ENCODE results near the gene HSPA1L.
"Not testable (repeated sequence)": the region's sequence is repeated elsewhere in the genome, so short reads cannot be mapped to it uniquely, and the experiment has no call there.

HSPA1L gene

DNA sequence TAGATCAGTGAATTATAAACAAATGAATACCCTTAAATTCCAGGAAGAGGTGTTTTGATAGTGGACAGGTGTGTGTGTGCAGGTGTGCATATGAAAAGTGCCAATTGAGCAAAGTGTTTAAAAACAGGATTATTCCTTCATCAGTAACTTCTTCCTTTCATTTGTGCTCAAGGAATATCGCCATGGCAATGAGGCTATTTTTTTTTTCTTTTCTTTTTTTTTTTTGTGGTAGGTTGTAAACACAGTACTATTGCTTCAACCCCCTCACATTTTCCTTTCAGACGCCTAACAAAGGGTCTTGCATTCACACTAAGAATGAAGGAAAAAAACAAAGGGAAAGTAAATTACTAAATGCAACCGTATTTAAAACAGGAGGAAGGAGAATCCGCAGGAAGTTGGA, 10.5 kb upstream of the HSPA1L start:
- TF ChIP-seq CTCF (IDR thresholded peaks at IDR 0.05) (no peak), ZFX (IDR thresholded peaks at IDR 0.05; ENCODE audit: borderline replicate concordance) (no peak)
- peak overlapping the region; percentile 99 for H3K27ac ChIP-seq

DNA sequence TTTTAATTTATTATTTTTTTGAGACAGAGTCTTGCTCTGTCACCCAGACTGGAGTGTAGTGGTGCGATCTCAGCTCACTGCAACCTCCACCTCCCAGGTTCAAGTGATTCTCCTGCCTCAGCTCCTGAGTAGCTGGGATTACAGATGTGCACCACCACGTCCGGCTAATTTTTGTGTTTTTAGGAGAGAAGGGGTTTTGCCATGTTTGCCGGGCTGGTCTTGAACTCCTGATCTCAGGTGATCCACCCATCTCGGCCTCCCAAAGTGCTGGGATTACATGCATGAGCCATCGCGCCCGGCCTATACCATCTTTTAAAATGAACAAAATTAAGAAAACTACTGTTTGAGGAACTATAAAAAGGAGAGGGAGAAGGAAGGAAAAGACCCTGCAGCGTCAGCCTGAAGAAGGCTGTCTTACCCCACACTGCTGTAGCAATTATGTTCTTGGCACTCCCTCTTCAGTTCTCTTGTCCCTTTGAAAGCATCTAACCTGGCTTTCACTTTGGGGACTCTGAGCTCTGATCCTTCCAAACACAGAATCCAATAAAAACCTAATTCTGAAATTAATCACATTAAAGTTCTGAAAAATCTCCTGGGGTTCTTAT, 8.6 kb upstream of the HSPA1L start:
- not testable (repeated sequence) for H3K27ac ChIP-seq

DNA sequence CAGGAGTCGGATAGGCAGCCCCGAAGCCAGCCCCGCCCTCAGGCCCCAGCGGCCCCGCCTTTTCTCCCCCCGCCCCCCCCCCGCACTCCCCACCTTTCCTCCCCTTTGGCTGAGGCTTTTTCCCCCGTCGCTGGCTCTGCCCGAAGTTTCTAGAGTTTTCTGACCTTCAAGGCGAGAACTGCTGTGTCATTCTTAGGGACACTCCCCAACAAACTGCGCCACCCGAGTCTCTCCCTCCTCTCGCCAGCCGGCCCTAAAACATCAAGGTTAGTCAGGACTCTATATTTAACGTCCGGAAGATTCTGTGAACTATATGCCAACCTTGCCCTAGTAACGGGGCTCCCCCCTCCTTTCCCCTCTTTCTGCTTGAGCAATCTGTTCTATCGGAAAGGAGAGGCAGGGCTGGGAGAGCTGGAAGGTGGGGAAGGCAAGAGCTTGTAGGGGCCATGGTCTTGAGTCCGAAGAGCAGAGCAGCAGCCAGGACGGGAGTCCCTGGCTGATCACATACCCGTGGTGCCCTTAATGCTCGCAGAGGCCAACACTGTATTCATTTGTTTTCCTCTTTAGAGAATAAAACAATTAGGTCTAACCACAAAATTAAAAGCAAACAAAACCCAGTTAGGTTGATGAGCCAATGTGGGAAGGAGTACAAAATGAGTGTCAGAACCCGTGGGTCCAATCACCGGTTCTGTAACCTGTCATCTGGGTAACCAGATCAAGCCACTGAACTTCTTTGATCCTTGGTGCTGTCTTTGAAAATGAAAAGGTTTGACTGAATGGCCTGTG, 7.1 kb upstream of the HSPA1L start:
- peak overlapping the region; percentile 9; the same call in 1 of the 2 replicates for H3K27ac ChIP-seq
- TF ChIP-seq ZFX (IDR thresholded peaks at IDR 0.05; ENCODE audit: borderline replicate concordance) = no peak
- TF ChIP-seq CTCF (IDR thresholded peaks at IDR 0.05) = no peak

DNA sequence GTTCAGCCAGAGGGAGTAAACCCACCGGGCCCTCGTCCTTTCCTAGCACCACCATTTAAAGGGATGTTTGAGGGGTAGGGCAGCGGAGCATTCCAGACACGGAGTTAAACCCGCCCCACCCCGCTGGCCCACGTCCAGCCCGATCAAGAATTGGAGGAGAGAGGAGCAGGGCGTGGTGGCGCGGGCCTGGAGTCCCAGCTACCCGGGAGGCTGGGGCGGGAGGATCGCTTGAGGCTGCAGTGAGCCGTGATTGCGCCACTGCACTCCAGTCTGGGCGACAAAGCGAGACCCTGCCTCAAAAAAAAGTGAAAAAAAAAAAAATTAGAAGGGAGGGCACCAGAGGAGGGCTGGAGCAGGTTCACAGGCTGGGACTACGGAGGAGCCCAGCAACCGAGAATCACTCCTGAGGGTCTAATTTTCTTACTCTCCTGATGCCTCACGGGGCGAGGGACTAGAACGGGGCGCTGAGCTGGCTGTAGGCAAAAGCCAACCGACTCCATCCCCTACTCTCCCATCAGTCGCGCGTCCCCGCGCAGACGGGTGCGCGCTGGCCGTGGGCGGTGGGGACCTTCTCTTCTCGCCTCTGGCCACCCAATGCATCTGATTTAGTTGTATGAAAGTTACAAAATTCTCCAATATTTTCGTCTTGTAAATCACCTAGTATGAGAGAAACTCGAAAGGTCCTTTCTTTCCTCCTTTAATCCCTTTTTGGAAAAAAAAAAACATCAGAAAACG, 6.4 kb upstream of the HSPA1L start:
- TF ChIP-seq CTCF (IDR thresholded peaks at IDR 0.05) = no peak
- TF ChIP-seq ZFX (IDR thresholded peaks at IDR 0.05; ENCODE audit: borderline replicate concordance) = no peak
- no peak overlapping the region for H3K27ac ChIP-seq

GRCh38 chr6:31820399-31820798, 5.3 kb upstream of the HSPA1L start:
- H3K27ac ChIP-seq = not testable (repeated sequence)

- TF ChIP-seq ZFX (IDR thresholded peaks at IDR 0.05; ENCODE audit: borderline replicate concordance) = no peak
- no peak for TF ChIP-seq CTCF (IDR thresholded peaks at IDR 0.05)
- H3K27ac ChIP-seq = no peak overlapping the region
Observed at GRCh38 chr6:31819871-31820299, 4.8 kb upstream of the HSPA1L start.

DNA sequence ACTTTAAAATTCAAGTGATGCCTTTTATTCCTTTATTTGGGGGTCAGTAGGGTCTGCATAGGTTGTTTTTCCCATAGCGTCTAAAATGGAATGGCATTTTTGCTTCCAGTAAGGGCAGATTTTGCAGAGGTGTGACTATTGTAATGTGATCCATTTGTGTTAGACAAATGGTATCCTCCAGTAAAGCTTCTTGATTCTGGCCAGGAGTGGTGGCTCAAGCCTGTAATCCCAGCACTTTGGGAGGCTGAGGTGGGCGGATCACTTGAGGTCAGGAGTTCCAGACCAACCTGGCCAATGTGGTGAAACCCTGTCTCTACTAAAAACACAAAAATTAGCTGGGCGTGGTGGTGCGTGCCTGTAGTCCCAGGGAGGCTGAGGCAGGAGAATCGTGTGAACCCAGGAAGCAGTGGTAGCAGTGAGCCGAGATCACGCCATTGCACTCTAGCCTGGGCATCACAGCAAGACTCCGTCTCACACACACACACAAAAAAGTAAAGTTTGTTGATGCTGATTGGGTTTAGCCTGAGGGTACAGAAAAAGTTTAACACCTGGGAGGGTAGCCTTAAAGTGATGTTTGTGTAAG, 2.9 kb upstream of the HSPA1L start:
- not testable (repeated sequence) for H3K27ac ChIP-seq

GRCh38 chr6:31817133-31817928, 2.2 kb upstream of the HSPA1L start:
- H3K27ac ChIP-seq = not testable (repeated sequence)

GRCh38 chr6:31814677-31815024, 432 bp downstream of the HSPA1L start:
- TF ChIP-seq CTCF (IDR thresholded peaks at IDR 0.05) (no peak), ZFX (IDR thresholded peaks at IDR 0.05; ENCODE audit: borderline replicate concordance) (no peak)
- H3K27ac ChIP-seq = peak overlapping the region; percentile 98

Measured in 22Rv1 (cell line).